ENCODE data around the gene HNRNPL.
A peak's percentile ranks its signal among the peaks of the same experiment; 100 is the strongest.
"Not testable (repeated sequence)": the region's sequence is repeated elsewhere in the genome, so short reads cannot be mapped to it uniquely, and the experiment has no call there.

The HNRNPL gene

DNA sequence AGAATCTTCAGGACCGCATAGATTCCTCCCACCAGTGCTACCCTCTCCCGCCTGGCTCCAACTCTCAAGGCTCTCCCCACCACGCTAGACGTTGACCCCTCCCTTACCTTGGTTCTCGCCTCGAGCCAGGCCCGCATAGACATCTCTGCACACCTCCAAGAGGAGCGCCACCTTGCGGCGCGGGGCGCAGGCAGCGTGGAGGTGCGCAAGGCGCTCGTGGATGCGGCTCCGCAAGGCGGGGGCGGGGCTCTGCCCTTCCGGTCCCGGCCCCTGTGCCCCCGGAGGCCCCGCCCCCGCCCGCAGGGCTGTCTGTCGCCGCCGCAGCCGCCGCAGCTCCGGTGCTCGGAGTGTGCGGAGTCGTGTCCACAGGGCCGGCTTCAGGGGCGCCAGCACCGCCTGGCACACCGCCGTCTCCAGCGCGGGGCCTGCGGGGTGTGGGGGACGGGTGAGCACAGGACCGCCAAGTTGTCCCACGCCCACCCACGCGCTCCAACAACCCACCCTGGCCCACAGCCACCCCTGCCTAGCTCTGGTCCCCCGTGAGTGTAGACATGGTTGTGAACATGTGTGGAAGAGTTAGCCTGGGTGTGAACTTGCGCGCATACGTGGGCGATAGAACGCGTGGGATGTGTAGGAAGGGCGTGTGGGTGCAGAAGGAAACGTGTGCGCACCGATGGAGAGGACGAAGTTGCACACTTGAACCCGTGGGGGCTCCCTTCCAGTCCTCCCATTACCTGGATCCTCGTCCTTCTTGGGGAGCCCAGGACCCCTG is 20.2 kb upstream of the HNRNPL start:
- peak; percentile 92 for DNase-seq (ENCODE audit: low read depth, low spot score)

DNA sequence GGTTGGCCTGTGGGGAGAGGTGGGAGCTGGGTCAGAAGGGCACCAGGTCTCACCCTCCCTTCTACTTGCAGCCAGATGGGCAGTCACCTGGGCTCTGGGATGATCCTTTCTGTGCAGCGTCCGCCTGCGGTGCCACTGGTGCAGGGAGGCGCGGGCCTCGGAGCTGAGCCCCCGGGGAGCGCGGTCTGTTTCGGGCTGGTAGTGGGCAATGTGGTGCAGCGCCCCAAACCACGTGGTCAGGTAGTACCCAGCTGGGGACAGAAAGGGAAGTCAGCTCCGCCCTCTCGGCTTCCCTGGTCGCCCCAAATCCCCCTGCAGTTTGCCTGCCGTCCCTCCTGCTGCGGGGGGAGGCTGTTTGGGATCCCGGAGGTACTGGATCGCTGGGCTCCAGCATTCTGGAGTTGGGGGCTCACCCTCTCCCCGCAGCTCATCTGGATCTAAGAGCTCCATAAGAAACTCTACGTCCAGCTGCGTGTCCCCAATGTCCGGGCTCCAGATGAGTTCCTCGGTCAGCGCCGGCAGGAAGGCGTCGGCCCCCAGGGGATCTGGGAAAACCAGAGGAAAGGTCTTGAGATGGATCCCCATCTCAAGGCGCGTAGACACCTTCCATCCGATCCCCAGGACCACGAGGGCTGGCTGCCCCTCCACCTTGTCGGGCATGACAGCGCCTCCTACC is 19.5 kb upstream of the HNRNPL start:
- peak; percentile 31 for DNase-seq (ENCODE audit: low read depth, low spot score)

DNA sequence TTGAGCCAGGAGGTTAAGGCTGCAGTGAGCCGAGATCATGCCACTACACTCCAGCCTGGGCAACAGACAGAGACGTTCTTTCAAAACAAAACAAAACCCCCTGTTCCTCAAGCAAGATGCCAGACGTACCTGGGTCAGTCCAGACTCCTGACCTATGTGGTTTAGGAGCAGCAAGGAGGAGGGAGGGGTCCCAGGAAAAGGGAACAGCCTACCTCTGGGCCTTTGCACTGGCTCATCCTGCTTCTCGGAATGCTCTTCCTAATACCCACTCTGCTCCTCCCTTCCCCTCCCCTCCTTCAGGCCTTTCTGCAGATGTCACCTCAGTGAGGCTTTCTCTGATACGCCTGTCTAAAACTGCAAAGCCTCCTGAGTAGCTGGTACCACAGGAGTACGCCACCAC is 18.8 kb upstream of the HNRNPL start:
- peak; percentile 53 for DNase-seq (ENCODE audit: low read depth, low spot score)

DNA sequence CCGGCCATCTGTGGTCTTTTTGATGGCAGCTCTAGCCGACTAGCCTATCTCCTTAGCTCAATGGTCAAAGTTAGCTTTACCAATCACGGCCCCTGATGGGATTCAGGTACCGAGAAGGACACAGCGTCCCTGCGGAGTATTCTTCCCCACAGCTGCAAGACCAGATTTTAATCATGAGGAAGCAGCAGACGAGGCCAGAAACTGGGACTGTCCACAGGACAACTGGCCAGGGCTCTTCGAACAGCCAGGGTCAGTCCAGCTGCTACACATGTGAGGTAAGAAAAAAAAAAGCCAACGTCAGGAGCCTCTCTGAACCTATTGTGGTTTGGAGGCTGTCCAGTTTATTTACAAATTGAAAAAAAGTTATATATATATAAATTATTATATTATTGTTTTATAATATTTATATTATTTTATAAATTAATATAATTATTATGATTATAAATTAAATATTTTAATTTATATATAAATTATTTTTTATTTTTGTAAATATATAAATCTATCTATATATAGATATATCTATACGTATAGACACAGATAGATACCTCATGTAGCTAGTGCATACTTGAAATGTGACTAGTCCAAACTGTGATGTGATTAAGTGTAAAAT is 17.5 kb upstream of the HNRNPL start:
- DNase-seq (ENCODE audit: low read depth, low spot score): no peak

DNA sequence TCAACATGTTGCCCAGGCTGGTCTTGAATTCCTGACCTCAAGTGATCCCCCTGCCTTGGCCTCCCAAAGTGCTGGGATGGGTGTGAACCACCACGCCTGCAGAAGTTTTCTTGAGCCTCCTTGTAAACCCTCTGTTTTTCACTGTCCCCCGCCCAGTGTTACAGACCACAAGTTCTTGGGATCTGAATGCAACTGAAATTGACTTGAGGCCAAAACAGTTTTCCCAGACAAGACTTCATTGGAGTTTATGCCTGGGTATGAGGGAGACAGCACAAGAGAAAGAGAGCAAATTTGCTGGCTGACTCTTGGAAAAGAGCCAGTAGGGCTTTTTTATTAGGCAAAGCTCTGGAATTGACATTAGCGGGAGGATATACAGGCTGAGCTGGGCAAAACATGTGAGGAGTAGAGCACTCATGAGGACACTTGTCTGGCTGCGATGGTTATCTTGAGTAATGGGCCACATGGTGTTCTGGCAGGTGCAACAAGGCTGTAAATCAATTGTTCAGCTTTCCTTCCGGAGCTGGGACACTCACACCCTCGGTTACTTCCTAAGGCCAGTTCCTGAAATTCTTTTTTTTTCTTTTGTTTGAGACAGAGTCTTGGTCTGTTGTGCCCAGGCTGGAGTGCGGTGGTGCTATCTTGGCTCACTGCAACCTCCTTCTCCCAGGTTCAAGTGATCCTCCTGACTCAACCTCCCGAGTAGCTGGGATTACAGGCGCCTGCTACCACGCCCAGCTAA is 12.7 kb upstream of the HNRNPL start:
- peak; percentile 65 for DNase-seq (ENCODE audit: low read depth, low spot score)

DNA sequence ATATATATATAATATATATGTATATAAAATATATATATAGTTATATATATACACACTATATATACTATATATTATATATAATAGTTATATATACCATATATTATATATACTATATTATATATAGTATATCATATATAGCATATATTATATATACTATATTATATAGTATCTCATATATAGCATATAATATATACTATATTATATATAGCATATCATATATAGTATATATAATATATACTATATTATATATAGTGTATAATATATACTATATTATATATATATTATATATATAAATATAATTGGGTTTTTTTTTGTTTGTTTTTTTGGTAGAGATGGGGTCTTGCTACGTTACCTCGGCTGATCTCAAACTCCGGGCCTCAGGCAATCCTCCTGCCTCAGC is 11.6 kb upstream of the HNRNPL start:
- DNase-seq (ENCODE audit: low read depth, low spot score): no peak

DNA sequence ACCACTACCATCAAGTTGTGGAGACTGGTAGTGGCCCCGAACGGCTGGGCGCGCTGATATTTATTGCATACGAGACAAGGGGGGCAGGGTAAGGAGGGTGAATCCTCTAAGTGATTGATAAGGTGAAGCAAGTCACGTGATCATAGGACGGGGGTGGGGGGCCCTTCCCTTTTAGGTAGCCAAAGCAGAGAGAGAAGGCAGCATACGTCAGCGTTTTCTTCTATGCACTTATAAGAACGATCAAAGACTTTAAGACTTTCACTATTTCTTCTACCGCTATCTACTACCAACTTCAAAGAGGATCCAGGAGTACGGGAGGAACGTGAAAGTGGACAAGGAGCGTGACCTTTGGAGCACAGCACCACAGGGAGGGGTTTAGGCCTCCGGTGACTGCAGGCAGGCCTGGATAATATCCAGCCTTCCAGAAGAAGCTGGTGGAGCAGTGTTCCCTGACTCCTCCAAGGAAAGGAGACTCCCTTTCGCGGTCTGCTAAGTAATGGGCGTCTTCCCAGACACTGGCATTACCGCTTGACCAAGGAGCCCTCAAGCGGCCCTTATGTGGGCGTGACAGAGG is 9.9 kb upstream of the HNRNPL start:
- peak; percentile 70 for DNase-seq (ENCODE audit: low read depth, low spot score)

DNA sequence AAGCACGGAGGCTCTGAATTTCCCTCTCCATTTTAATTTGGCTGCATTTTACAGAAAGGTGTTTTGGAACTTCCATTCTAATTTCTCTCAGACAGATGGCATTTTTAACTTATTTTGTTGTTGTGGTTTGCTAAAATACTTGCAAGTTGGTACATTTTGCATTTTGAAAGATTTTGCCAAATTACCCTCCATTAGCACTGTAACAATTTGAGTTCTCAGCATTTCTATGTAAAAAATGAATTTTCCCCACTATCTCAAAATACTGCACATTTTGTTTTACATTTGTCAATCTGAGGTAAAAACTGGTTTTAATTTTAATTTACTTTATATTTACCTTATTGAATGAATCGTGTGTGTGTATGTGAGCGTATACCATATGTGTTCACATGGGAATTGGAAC is 7.0 kb upstream of the HNRNPL start:
- no peak for DNase-seq (ENCODE audit: low read depth, low spot score)

DNA sequence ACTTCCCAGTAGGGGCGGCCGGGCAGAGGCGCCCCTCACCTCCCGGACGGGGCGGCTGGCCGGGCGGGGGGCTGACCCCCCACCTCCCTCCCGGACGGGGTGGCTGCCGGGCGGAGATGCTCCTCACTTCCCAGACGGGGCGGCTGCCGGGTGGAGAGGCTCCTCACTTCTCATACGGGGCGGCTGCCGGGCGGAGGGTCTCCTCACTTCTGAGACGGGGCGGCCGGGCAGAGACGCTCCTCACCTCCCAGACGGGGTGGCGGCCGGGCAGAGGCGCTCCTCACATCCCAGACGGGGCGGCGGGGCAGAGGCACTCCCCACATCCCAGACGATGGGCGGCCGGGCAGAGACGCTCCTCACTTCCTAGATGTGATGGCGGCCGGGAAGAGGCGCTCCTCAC is 6.0 kb upstream of the HNRNPL start:
- DNase-seq (ENCODE audit: low read depth, low spot score): not testable (repeated sequence)

DNA sequence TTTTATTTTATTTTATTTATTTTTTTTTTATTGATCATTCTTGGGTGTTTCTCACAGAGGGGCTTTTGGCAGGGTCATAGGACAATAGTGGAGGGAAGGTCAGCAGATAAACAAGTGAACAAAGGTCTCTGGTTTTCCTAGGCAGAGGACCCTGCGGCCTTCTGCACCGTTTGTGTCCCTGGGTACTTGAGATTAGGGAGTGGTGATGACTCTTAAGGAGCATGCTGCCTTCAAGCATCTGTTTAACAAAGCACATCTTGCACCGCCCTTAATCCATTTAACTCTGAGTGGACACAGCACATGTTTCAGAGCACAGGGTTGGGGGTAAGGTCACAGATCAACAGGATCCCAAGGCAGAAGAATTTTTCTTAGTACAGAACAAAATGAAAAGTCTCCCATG is 5.2 kb upstream of the HNRNPL start:
- DNase-seq (ENCODE audit: low read depth, low spot score): not testable (repeated sequence)

DNA sequence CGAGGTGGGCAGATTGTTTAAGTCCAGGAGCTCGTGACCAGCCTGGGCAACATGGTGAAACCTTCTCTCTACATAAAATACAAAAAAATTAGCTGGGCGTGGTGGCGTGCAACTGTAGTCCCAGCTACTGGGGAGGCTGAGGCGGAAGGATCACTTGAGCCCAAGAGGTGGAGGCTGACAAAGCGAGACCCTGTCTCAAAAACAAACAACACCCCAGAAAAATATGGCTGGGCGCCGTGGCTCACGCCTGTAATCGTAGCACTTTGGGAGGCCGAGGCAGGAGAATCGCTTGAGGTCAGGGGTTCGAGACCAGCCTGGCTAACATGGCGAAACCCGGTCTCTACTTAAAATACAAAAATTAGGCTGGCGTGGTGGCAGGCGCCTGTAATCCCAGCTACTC is 3.4 kb upstream of the HNRNPL start:
- DNase-seq (ENCODE audit: low read depth, low spot score): no peak

DNA sequence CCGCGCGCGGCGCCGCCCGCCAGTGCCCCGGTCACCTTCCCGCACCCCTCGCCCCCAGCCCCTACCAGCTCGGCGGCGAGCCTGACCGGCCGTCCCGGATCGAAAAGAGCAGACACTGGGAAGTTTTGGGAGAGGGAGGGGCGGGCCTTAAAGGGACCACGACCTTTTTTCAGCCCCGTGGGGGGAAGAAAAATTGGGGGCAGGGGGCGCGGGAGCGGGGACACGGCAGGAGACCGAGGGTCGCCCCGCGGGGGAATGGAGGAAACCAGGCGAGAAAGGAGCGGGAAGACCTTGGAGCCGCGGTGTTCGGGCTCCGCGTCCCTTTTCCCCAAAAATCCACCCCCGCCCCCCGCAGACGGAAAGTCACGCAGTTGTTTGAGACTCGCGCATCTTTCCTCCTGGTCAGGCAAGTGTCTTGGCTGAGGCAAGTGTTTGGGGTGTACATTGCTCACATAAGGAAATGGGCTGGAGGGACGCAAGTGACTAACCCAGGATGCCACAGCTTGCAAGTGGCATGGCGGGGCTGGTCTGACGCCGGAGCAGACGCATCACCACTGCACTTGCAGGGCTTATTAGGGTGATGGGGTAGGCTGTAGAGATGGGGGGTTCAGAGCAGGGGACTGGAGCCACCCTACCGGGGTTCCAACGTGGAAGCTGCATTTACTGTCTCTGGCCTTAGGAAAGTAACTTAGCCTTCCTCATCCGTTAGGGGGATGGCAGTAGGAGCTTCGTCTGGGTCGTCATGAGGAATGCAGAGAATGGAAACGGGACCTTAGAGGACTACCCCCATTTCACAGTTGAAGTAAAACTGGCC is 2.7 kb upstream of the HNRNPL start:
- DNase-seq (ENCODE audit: low read depth, low spot score): peak; percentile 60

DNA sequence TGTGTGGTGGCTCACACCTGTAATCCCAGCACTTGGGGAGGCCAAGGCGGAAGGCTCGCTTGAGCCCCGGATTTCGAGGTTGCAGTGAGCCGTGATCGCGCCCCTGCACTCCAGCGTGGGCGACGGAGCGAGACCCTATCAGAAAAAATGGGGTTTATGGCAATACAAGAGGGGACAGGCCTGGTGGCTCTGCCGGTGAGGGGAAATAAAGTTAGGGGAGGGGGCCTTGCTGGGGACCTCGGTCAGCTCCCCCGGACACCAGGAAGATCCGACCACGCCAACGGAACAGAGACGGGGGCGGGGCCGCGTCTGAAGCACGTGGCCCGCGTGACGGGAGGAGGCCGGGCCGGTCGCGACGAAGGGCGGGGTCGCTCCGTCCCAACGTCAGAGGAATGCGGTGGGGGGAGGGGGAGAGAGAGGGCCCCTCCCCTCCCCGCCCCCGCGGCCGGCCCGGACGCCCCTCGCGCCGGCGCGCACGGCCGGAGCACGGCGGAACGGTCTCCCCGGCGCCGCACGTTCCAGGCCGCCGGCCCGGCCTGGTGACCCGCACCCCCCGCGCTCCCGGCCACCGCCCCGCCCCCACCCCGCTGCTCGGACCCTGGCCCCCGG is 1.9 kb upstream of the HNRNPL start:
- peak; percentile 91 for DNase-seq (ENCODE audit: low read depth, low spot score)

DNA sequence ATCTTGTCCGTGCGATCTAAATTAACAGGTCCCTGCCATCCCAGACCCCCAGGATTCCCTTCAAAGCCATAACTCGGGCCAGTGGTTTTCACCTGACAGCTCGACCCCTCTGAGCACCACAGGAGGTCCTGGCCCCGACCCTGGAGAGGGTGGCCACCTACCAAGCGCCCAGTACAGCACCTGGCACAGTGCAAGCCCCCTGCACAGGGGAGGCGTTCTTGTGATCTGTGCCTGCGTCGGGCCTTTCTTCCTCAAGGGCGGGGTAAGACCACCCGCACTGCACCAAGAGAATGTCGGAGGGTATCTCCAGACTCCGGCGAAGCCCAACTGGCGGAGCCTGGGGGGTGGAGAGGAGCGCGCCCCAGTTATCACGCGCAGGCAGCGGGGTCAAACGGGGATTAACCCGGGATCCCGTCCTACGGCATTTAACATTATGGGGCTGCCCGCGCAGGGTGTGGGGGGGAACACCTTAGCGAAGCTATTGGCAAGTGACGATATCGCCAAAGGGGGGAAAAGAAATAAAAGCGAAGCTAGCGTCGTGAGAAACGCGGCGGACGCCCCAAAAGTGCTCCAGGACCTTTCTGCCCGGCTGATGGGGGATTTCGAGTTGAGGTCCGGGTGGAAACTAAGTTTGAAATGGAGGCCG is 1.3 kb upstream of the HNRNPL start:
- DNase-seq (ENCODE audit: low read depth, low spot score): peak; percentile 78

DNA sequence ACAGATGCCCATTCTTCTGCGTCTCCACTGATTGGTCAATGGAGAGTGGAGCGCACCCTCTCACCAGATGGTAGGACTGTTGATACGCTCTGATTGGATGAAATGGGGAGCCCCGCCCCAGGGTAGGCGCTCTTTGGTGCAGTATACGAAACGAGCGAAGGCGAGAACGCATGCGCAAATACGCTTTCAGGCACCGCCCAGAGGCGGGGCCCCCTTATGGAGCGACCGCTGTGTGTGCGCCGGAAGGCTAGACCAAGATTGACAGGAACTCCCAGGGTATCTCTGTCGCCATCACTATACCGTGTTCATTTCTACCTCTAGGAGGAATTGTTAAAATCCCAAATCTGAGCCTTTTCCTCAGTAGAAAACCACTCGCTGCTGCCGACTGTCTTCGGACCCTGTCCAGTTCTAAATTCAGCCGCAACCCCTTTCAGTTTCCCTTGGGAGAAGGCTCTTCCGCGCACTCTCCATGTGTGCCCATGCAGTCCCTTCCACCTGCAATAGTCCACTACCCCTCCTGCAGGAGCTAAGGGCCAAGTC is 720 bp upstream of the HNRNPL start:
- no peak for DNase-seq (ENCODE audit: low read depth, low spot score)

DNA sequence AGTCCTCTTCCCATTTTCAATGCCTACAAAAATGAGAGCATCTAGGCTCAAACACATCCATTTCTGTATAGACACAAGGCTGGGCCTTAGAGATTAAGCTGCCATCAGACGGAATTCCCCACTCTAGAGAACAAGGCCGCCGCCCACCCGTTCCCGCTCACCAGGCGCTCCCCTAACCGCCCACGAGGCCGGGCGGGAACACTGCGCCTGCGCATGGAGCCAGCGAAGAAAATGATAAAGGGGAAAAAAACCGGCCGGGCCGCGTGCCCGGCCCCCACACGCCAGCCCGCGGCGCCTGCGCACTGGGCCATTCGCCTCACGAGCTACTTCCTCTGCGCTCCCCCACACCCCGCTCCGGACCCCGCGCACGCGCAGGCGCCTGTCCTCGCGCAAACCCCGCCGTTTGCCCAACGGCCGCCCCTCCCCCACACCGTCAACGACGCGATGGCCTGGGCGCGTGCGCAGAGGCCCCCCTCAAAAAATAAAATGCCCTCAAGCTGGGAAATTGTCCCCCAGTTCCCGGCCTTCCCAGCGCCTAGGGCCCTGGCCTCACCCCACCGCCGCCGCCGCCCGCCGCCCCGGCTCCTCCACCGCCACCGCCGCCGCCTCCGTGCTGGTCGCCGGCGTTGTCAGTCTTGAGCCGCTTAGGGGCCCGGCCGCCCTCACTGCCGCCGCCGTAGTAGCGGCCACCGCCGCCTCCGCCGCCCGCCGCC is 483 bp downstream of the HNRNPL start:
- DNase-seq (ENCODE audit: low read depth, low spot score): peak; percentile 97

DNA sequence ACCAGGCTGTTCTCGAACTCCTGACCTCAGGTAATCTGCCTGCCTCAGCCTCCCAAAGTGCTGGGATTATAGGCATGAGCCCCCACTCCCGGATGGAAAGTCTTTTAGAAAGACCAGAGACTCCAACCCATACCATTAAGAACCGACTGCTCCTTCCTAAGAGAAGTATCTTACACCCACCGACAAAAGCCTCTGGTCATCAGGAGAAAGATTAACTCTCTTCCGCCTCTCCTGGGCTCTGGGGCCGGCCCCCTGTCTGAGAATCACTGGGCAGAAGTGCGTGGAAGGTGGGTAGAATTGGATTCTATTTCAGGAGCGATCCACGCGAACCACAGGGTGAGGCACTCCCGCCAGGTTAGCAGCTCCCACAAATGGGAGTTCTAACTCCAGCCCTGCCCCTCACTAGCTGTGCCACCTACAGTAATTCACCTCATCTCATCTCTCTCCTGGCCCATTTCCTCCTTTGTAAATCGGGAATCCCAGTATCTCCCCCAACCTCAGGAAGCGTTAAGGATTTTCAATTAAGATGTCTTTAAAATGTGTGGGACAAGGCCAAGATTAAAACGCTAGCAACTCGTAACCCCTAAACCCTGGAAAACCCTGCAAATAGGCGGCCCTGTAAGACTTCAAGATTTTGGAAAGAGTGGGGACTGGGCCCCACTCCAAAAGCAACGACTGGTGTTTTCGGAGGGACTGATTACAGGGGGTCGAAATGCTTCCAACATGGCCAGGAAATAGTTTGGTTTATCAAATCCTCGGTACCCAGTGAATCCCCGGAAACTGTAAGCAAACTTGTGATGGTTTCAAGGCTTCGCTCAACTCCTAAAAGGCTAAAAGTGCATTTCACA is 1.3 kb downstream of the HNRNPL start:
- no peak for DNase-seq (ENCODE audit: low read depth, low spot score)

DNA sequence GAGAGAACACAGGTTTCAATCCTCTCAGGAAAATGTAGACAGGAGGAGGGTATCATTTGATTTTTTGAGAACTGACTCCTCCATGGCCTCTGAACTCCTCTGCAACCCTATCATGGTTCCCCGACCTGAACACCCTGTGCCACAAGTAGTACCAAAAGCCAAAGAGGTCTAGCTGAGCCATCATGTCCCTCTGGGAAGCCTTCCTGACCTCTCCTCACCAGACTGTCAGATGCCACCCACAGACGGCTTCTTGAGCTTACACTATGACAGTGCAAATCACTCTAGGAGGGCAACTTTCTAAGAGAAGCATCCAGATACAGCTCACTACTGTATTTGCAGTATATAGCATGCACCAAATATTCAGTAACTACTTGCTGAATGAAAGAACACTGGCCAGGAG is 3.7 kb downstream of the HNRNPL start:
- DNase-seq (ENCODE audit: low read depth, low spot score): no peak
